DMS153 (cell line): ENCODE data around the gene LAD1.

Experiments used
- DNase-seq: peaks from one replicate; lab custom pipeline; 2025; lab: John Stamatoyannopoulos, UW

Gene LAD1

DNA sequence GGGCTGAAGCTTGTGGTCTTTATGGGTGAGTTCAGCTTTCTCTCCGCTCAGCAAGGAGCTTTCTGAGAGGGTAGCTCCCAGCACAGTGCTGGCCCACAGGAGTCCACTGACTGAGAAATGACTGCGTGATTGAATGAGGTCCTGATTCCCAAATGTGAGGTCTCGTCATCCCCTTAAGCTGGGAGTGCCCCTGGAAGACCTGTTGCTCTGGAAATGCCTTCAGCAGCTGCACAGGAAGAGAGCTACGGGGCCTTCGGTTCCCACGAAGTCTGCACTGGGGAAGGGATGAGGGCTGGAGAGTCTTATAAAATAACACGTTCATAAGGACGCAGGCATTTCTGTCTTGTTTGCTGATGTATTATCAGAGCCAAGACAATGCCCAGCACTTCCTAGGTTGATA is 35.7 kb downstream of the LAD1 start:
- no peak for DNase-seq

DNA sequence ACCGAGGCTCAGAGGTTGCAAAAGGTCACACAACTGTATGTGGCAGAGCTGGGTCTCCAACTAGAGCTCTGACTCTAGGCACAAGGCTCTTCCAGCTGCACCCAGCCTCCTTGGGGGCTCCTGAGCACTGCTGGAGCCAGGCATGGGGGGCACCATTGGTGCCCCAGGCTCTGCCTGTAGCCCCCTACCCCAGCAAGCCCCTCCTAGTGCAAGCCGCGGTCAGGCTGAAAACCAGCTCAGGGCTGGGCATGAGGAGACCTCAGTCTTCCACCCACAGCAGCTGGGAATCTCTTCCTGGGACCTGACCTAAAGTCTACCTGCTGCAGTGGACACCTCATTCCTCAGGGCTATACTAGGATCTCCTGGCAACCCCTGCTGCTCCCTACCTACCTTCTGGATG is 36.2 kb downstream of the LAD1 start:
- no peak for DNase-seq

DNA sequence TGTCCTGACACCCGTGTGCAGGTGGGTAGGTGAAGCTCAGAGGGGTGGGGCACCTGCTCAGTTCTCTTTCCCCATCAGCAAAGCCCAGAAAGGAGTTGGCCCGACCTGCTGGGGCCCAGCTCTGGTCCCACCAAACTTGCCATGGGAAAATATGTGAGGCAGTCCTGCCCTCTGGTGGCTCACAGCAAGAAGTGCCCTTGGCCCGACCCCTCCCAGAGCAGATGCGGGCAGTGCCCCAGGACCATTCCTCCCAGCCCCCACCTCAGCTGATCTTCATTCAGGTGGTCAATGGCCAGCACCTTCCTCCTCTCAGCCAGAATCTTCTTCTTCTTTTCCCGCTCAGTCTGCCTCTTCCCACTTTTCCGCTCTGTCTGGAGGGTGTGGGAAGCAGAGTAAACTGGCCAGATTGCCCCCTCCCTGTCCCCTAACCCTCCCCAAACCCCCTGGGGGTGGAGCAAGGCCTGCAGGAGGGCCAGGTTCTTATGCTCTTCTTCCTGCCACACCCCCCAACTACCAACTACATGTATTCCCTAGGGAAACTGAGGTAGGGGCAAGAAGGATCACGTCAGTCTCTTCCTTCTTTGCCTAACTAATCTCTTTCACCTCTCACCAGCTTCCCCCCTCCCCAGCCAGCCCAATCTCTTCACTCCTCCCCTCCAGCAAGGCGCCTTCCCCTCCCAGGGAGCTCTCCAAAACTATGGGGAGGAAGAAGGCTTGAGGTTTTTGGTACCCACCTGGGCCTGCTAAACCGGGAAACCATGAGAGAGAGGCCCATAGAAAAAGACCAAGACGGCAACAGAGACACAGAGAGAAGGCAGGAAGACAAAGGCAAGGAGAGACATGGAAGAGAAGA is 37.2 kb downstream of the LAD1 start:
- DNase-seq = peak; percentile 45

DNA sequence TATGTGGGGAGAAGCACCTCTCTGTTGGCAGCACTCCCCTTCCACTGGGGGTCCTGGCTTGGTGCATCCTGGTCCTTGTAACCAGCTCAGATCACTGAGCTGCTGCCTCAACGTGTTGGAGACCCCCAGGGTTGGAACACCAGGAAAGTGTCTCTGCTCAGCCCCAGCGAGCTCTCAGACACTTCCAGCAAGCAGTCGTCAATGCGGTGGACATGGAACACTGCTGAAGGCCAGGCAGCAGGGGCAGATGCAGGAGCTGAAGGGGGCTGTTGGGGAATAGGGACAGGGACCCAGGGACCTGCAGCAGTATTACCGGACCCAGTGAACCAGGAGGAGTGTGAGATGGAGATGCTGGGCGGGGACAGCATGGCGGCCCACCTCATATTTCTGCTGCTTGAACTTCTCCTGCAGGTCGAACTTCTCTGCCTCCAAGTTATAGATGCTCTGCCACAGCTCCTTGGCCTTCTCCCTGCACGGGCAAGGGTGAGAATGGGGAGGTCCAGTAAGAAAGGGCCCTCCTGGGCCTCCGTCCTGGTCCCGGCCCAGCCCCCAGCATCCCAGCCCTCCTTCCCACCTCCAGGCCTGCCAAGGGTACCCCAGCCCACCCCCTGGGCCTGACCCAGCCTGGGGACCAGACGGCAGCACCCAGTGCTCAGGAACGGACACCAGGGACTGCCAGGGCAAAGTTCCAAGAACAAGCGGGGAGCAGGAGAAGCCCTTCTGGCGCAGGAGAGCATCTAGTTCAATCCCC is 38.0 kb downstream of the LAD1 start:
- DNase-seq = no peak

DNA sequence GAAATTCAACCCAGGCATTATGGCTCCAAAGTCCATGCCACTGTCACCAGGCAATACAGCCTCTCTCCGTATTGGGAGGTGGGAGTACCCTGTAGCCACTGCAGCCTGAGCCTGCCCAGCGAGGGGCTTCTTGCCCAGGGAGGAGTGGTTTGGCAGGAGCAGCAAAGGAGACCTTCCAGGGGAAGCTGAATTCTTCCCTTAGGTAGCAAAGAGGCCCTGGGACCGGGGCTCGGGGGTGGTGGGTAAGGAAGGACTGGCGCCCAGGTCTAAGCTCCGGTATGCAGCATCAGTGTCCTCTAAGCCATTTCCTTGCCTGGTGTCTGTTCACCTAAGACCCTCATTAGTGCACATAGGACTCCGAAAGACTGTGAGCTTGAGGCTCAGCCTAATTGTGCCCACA is 38.6 kb downstream of the LAD1 start:
- no peak for DNase-seq

DNA sequence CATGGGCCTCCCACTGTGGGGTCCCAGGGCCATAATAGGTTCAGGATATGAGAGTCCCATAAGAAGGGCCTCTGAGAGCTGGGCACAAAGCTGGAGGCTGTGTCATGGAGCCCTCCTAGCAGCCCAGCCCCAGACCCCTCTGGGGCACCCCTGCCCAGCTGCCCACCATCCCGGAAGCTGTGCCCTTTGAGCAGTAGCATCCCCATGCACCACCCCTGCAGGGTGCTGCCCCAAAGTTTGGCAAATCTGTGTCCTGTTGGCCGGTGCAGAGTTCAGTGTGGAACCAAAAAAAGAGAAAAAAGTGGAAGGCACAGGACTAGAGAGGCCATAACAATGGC is 39.3 kb downstream of the LAD1 start:
- DNase-seq = no peak

DNA sequence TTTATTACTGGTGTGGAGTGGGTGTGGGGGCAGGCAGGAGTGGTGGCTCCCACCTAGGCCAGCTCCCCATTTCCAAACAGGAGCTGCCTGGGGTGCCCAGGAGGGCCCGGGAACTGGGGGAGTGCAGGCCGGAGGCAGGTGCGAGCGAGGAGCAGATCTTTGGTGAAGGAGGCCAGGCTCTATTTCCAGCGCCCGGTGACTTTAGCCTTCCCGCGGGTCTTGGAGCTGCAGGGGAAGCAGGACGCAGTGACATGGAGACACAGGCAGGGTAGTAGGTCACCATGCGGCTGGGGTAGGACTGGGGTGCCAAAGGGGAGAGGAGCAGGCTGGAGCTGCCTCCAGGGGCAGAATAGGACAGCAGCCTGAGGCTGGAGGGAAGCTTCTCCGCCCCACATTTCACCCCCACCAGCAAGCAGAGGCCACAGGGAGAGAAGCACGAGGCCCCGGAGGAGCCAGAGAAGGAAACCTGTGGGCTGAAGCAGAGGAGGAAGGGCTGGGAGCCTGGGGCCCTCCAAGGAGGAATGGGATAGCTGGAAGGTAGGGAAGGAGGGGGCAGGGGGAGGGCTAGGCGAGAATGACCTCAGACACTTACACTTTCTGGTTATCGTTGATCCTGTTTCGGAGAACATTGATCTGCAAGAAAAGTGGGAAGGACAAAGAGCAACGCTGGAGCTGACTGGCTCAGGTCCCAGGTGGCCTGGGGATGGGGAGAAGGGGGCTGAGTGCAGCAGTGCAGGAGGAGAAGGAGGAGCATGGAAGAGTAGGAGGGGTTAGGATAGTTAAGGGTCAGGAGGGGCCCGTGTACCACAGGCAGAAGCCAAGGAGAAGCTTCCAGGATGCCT is 39.9 kb downstream of the LAD1 start:
- no peak for DNase-seq

DNA sequence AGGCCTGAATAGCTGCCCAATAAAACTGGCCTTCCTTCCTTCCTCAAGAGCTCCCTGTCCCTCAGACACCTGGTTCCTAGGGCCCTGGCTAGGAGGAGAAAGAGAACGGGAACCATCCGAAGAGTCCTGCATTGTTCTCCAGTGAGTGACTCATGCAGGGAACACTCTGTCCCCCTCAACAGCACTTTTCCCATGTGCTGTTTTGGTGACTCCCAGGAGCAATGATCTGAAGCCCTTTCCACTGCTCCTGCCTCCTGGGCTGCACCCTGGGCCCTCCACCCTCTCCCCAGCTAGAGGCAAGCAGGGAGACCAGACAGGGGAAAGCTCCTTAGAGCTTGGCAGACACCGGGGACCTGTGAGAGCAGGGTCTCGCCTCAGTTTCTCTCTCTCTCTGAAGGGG is 40.5 kb downstream of the LAD1 start:
- no peak for DNase-seq

DNA sequence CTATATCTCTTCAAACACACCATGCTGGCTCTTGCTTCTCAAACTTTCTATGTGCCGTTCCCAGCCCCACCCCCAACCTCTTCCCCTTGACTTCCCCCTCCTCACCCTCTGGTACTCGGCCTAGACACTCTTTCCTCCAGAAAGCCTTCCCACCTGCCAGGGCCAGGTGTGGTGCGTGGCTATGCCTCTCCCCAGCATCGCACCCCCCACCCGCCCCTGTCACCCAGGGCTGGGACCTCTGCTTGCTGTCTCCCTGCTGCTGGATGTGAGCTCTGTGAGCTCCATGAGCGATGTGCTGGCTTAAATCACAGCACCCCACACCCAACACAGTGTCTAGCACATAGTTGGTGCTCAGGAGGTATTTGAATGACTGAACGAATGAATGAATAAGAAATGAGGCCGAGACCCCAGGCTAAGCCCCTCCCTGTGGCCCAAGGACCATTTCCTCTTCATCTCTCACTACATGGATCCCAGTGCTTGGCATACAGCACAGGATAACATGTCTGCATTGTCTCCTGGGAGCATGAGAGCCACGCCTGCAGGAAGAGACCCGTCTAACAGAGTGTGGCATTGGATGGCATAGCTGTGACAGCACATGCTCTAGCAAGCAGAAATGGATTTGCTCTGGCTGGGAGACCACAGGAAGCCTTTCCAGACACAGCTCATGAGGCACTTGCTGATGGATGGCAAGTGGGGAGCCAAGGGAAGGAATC is 41.3 kb downstream of the LAD1 start:
- peak; percentile 27 for DNase-seq

DNA sequence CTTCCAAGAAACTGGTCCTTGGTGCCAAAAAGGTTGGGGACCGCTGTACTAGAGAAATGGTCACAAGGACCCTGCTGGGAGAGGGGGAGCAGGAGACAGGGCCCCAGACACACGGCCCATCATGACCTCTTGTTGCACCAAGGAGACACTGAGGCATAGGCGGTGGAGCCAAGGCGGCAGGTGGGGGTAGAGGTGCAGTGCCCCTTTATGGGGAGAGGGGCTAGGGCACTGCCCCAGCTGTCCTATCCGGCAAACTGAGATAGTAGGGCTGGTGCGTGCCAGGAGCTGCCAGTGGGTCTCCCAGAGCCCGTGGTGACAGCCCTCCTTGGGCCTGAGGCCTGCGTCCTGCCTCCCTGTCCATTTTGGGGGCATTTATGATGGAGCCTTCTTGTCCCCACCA is 41.9 kb downstream of the LAD1 start:
- DNase-seq = no peak

DNA sequence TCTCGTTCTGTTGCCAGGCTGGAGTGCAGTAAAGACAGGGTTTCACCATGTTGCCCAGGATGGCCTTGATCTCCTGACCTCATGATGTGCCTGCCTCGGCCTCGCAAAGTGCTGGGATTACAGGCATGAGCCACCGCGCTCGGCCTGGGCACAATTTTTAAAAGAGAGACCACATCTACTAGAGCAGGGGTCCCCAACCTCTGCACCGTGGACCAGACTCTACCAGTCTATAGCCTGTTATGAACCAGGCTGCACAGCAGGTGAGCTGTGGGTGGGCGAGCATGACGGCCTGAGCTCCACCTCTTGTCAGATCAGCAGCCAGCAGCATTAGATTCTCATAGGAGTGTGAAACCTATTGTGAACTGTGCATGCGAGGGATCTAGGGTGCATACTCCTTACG is 42.4 kb downstream of the LAD1 start:
- DNase-seq = no peak

DNA sequence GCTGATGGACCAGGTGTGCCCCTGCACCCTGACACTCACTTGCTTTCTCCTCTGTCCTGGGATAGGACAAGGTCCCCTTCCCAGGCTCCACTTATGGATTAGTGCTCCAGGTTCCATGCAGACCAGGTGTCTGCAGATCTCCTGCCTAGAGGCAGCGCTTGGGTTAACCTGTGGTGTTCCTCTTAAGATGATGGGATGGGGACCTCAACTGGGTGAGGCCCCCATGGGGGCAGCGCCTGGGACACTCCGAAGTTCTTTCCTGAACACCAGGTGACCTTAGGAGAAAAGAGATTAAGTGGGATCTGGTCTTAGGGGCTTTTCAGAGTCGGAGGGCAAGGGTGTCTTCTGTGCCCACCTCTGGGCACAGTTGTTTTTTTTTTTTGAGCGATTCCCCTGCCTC is 42.9 kb downstream of the LAD1 start:
- no peak for DNase-seq

DNA sequence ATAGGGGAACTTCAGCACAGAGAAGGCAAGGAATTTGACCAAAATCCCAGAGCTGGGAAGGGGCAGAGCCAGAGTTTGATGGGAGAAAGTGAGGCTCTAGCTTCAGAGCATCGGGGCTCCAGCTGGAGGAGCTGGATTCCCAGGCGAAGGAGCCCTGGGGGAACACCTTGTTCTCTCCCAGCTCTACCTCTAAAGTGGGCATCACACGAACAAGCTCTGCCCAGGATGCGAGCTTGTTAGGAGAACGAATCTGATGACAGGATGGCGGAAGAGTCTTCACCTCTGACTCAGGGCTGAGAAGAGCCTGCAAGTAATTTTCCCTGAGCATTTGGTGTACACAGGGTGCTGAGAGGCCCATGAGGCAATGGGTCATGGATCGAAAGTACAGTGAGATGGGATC is 43.7 kb downstream of the LAD1 start:
- DNase-seq = no peak

DNA sequence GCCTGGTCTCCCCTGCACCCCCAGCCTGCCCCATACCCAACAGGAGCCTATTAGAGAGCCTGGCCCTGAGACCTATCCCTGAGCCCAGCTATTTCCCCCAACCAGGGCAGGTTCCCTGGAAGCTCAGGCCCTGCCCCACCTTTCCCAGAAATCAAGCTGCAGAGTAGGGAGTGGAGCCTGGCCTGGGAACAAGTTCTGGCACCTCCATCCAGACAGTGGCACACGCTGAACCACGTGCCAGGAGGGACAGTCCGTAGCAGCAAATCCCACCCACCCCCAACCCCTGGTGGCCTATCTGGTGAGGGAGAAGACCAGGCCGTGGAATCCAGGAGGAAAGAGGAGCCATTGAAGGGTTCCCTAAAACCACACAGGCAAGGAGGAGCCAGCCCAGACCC is 44.2 kb downstream of the LAD1 start:
- DNase-seq = no peak

DNA sequence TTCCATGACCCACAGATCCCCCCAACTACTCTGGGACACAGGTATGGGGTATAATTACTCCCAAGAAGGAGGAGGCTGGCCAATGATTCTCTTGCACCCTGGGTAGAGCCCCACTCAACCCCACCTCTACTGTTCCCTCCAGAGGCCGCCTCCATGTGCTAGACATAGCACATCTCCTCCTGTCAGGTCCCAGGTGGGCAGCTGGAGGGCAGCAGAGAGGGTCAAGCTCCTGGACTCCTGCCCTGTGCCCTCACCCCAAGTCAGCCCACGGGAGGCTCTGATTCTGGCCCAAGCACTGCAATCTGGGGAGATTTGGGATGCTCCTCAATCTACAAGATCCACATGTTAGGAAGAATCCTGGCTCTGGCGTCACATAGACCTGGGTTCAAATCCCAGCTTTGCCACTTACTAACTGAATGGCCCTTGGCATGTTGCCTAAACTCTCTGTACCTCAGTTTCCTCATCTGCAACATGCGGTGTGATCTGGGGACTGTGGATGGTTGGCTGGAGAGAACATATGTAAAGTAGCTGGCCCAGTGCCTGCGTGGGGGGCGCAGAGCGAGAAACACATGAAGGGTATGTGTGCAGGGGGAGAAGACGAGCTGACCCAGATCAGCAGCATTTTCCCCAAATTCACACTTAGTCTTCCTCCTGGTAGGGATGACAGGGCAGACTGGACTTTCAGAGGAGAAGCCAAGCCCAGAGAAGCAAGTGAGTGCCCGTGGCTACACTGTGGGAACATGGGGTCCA is 44.8 kb downstream of the LAD1 start:
- DNase-seq = no peak

DNA sequence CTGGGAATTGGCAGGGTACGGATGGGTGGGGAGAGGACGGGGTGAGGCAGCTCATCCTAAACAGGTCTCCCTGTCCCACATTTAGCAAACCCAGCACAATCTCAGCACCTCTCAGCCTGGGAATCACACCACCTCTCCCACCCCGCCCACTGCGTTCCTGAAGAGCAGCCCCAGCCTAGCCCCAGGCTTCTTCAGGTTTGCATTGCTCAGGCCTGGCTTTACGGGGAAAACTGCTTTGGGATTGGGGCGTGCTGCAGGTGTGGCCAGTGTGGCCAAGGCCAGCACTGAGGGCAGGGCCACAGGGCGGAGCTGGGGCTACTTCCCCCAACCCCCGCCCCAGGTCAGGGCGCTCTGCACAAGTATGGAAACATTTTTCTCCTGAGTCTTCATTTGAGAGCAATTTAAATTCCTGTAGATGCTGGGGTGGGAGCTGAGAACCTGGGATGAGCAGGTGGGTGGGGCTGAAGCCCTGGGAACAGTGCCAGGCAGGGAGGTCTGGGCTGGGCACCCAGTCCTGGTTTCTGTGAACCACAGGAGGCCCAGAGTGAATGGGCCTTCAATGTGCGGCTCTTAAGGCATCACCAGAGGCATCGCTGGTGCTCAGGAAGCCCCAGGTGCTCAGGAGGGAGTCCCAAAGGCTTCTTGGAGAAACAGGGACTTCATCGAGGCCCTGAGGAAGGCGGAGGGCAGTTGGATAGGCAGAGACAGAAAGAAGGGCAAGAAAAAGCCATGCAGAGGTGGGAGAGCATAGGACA is 45.8 kb downstream of the LAD1 start:
- DNase-seq = no peak

DNA sequence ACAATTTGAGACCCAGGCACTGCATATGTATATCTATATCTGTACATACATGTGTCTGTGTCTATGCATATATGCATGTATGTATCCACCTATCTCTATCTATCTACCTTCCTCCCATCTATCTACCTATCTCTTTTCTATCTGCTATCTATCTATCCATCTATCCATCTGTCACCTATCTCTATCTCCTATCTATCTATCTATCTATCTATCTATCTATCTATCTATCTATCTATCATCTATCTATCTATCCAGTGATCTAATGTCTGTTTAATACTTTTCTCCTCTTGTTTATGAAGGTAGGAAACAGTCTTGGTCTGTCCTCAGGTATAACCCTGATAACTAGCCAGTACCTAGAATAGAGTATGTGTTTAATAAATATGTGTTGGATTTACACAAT is 47.5 kb downstream of the LAD1 start:
- DNase-seq = no peak

DNA sequence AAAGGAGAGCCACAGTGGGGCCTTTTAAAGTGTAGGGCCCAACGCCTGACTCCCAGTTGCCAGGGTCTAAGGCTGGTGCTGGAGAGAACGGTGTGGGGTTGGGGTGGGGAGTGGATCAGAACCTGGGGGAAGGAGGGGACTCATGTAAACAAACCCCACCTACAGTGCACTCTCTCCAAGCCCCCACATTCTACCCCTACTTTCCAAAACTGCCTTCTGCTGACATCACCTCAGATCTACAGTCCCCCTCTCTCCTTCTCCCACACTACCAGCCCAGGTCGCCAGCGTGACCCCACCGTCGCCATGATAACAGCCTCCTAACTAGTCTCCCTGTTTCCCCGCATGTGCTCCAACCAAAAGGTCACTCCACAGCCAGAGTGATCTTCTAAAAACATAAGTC is 48.2 kb downstream of the LAD1 start:
- no peak for DNase-seq

DNA sequence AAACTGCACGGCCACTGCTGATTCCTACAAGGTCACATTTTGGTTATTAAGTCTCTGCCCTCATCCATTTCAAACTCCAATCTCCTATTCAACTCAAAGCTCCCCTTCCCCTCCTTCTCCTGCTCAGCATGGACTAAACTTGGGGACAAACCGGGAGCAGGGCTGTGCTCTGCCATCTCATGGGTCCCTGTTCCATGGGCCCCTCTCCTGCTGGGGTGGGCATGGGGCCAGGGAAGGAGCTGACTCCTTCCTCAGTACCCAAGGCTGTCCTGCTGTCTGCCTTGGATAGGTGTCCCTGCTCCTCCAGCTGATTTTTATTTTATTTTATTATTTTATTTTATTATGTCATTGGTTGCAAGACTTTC is 48.8 kb downstream of the LAD1 start:
- no peak for DNase-seq

DNA sequence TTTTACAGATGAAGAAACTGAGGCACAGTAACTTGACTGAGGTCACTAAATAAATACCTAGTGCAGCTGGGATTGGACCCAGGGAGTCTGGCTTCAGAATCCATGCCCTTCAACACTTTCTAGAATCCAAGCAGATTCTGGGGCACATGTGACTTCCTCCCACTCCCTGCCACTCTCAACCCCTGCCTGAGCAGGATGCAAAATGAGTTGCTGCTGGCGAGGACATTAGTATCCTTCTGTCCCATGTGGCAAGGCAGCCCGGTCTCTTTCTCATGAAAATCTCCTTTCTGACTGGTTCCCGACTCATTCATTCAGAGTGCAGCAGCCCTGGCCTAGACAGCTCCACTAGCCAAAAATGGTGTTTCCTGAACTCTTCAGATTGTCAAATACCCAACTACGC is 50.0 kb downstream of the LAD1 start:
- no peak for DNase-seq

DNA sequence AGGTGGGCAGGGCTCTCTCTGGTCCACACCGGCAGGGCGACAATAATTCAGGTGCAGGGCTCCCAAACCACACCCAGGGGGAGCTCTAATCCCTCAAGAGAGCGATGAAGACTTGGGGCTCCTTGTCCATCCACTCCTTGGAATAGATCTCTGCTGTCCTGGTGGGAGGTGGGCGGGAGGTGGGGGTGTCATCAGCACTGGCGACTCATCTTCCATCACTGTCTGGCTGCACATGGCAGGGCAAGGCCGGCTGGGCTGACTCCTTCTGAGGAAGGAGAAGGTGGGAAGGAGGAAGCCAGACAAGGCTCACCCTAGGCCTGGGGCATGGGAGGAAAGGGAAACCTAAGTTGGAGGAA is 50.9 kb downstream of the LAD1 start:
- no peak for DNase-seq
